GM12878 (cell line): ENCODE data around the gene SERTAD1. TPM values are rescaled to one million over a fixed set of nuclear protein-coding genes. Genes with fewer than 3 reads are reported as not detected.

ENCODE experiments used
- E4F1 ChIP-seq: fragments of 450-650 bp; IDR thresholded peaks from 2 replicates; pipeline ENCODE4 v1.6.1; 2018; ENCODE audit warnings: borderline replicate concordance, mild to moderate bottlenecking; ENCODE audit not compliant: partially characterized antibody
- EED ChIP-seq: sonication (generic); IDR thresholded peaks from 2 replicates; pipeline ENCODE4 v1.6.1; 2016; ENCODE audit warnings: antibody characterized with exemption, low read depth
- HCFC1 ChIP-seq: fragments of 150-350 bp; IDR thresholded peaks from 2 replicates; pipeline ENCODE4 v1.6.1; 2014; ENCODE audit warnings: low read length
- RBBP5 ChIP-seq: fragments of 200-600 bp; sonication (generic); conservative IDR thresholded peaks from 2 replicates; pipeline ENCODE4 v1.6.1; 2016
- RFX5 ChIP-seq: IDR thresholded peaks from 2 replicates; pipeline ENCODE4 v1.6.1; 2011; ENCODE audit warnings: low read depth, low read length, improper control_type of control experiment
- TBL1XR1 ChIP-seq: IDR thresholded peaks from 2 replicates; pipeline ENCODE4 v1.6.1; 2012; ENCODE audit warnings: low read depth, low read length, improper control_type of control experiment
- ZBTB11 ChIP-seq: fragments of 450-650 bp; formaldehyde crosslinking; IDR thresholded peaks from 2 replicates; pipeline ENCODE4 v1.5.0; 2022; ENCODE audit warnings: mild to moderate bottlenecking, missing genetic modification characterization
- ZBTB33 ChIP-seq: fragments of 450-650 bp; IDR thresholded peaks from 2 replicates; pipeline ENCODE4 v1.6.1; 2017; ENCODE audit warnings: mild to moderate bottlenecking
- ZBTB40 ChIP-seq: fragments of 450-650 bp; IDR thresholded peaks from 2 replicates; pipeline ENCODE4 v1.6.1; 2016; ENCODE audit warnings: mild to moderate bottlenecking, moderate library complexity, borderline replicate concordance
- polyA plus RNA-seq, 11 experiments: library from polyadenylated mRNA; depleted of rRNA in 4 of 11; unstranded in 6 of 11; stranded (reverse) in 5 of 11; fragments of >200 nt; fragmentation: Nextera tagmentation in 4 of 11; fragmentation: Illumina TruSeq in 1 of 11; extraction: Ambion mirVana in 4 of 11; extraction: Trizol in 1 of 11; gene quantifications; 1 replicate in 1 of 11; 2 replicates in 10 of 11; pipeline versions ENCODE4 v1.2.1 to v1.2.3, GENCODE V29; 2011 to 2016; ENCODE audit warnings: inconsistent platforms in 2 of 11, missing spikeins in 2 of 11, low read depth in 1 of 11
- total RNA-seq, 4 experiments: library from RNA; depleted of rRNA in 3 of 4; stranded (reverse); fragments of >200 nt in 3 of 4; fragmentation: Illumina TruSeq in 1 of 4; extraction: Trizol in 1 of 4; gene quantifications; 2 replicates each; pipeline versions ENCODE4 v1.2.1 to v1.2.3, GENCODE V29; 2013 to 2021

The SERTAD1 gene
- total and polyA plus RNA-seq, 10 of the 15 experiments (the other 5 are each of a cell fraction or from before 2014, with no cell fraction given): 0.23 to 14.2 (median 8.0) TPM

- TF ChIP-seq ZBTB11 (CRISPR knock-in tag) (no peak), TBL1XR1 (no peak), E4F1 (no peak), ZBTB40 (no peak), EED (no peak), ZBTB33 (no peak), HCFC1 (no peak), RFX5 (no peak), RBBP5 (no peak)
These were observed 47.9 kb downstream of the SERTAD1 start (continued) for GRCh38 chr19:40377876-40378385.
